GM12878 (cell line): Measurements from ENCODE around the gene CUEDC1. TPM values are rescaled to one million over a fixed set of nuclear protein-coding genes. Genes with fewer than 3 reads are reported as not detected.

Source experiments
- ATF2 ChIP-seq: IDR thresholded peaks from 2 replicates; pipeline ENCODE4 v1.6.1; 2012; ENCODE audit warnings: low read length, inconsistent platforms
- CBFB ChIP-seq: IDR thresholded peaks from 2 replicates; pipeline ENCODE4 v1.6.1; 2016; ENCODE audit warnings: antibody characterized with exemption, low read depth
- ESRRA ChIP-seq: IDR thresholded peaks from 2 replicates; pipeline ENCODE4 v1.6.1; 2012; ENCODE audit warnings: mild to moderate bottlenecking, low read length, improper control_type of control experiment
- ETV6 ChIP-seq, 2 experiments: fragments of 450-650 bp in 1 of 2; IDR thresholded peaks in 1 of 2; conservative IDR thresholded peaks in 1 of 2; 2 replicates each; pipeline ENCODE4 v1.6.1; 2014; ENCODE audit warnings: antibody characterized with exemption in 1 of 2, borderline replicate concordance in 1 of 2, low read depth in 1 of 2, mild to moderate bottlenecking in 1 of 2, moderate library complexity in 1 of 2
- IRF4 ChIP-seq: IDR thresholded peaks from 2 replicates; pipeline ENCODE4 v1.6.1; 2011; ENCODE audit warnings: low read depth, low read length
- MXI1 ChIP-seq: fragments of 150-350 bp; IDR thresholded peaks from 2 replicates; pipeline ENCODE4 v1.6.1; 2011; ENCODE audit warnings: low read depth, mild to moderate bottlenecking, inconsistent platforms, low read length, improper control_type of control experiment
- NFYB ChIP-seq: IDR thresholded peaks from 2 replicates; pipeline ENCODE4 v1.6.1; 2011; ENCODE audit warnings: low read depth, mild to moderate bottlenecking, low read length, improper control_type of control experiment, moderate library complexity; ENCODE audit not compliant: insufficient read depth
- NR2C2 ChIP-seq: IDR thresholded peaks from 2 replicates; pipeline ENCODE4 v1.6.1; 2011; ENCODE audit warnings: borderline replicate concordance, low read depth; ENCODE audit not compliant: control insufficient read depth, insufficient read length
- NRF1 ChIP-seq: conservative IDR thresholded peaks from 2 replicates; pipeline ENCODE4 v1.6.1; 2011; ENCODE audit warnings: mild to moderate bottlenecking, low read depth, low read length, improper control_type of control experiment
- PKNOX1 ChIP-seq: fragments of 450-650 bp; IDR thresholded peaks from 2 replicates; pipeline ENCODE4 v1.6.1; 2016; ENCODE audit warnings: mild to moderate bottlenecking
- POLR2AphosphoS2 ChIP-seq: IDR thresholded peaks from 2 replicates; pipeline ENCODE4 v1.6.1; 2011; ENCODE audit warnings: low read depth, mild to moderate bottlenecking, low read length, improper control_type of control experiment, moderate library complexity
- POU2F2 ChIP-seq: IDR thresholded peaks from 3 replicates; pipeline ENCODE4 v1.6.1; 2011; ENCODE audit warnings: low read depth, mild to moderate bottlenecking, low read length, borderline replicate concordance
- RAD51 ChIP-seq: fragments of 450-650 bp; IDR thresholded peaks from 2 replicates; pipeline ENCODE4 v1.6.1; 2016; ENCODE audit warnings: moderate library complexity, mild to moderate bottlenecking, inconsistent platforms
- RBBP5 ChIP-seq: fragments of 200-600 bp; sonication (generic); conservative IDR thresholded peaks from 2 replicates; pipeline ENCODE4 v1.6.1; 2016
- SIN3A ChIP-seq: IDR thresholded peaks from 2 replicates; pipeline ENCODE4 v1.6.1; 2012; ENCODE audit warnings: low read depth, low read length, improper control_type of control experiment
- SMAD5 ChIP-seq: IDR thresholded peaks from 2 replicates; pipeline ENCODE4 v1.6.1; 2016; ENCODE audit warnings: antibody characterized with exemption, low read depth
- SUZ12 ChIP-seq: fragments of 200-600 bp; sonication (generic); IDR thresholded peaks from one replicate; pipeline ENCODE4 v1.6.1; 2018; ENCODE audit warnings: antibody characterized with exemption, mild to moderate bottlenecking; ENCODE audit not compliant: unreplicated experiment
- TCF12 ChIP-seq: IDR thresholded peaks from 2 replicates; pipeline ENCODE4 v1.6.1; 2011; ENCODE audit warnings: low read depth, mild to moderate bottlenecking, low read length
- TCF7 ChIP-seq: IDR thresholded peaks from 2 replicates; pipeline ENCODE4 v1.6.1; 2014; ENCODE audit warnings: antibody characterized with exemption, borderline replicate concordance
- polyA plus RNA-seq, 11 experiments: library from polyadenylated mRNA; depleted of rRNA in 4 of 11; unstranded in 6 of 11; stranded (reverse) in 5 of 11; fragments of >200 nt; fragmentation: Nextera tagmentation in 4 of 11; fragmentation: Illumina TruSeq in 1 of 11; extraction: Ambion mirVana in 4 of 11; extraction: Trizol in 1 of 11; gene quantifications; 1 replicate in 1 of 11; 2 replicates in 10 of 11; pipeline versions ENCODE4 v1.2.1 to v1.2.3, GENCODE V29; 2011 to 2016; ENCODE audit warnings: inconsistent platforms in 2 of 11, missing spikeins in 2 of 11, low read depth in 1 of 11
- total RNA-seq, 4 experiments: library from RNA; depleted of rRNA in 3 of 4; stranded (reverse); fragments of >200 nt in 3 of 4; fragmentation: Illumina TruSeq in 1 of 4; extraction: Trizol in 1 of 4; gene quantifications; 2 replicates each; pipeline versions ENCODE4 v1.2.1 to v1.2.3, GENCODE V29; 2013 to 2021
- TF ChIP-seq, protein P1 (sequence below): fragments of 450-650 bp; formaldehyde crosslinking; IDR thresholded peaks from 2 replicates; pipeline ENCODE4 v1.4.0; 2022; ENCODE audit warnings: mild to moderate bottlenecking, moderate library complexity
- TF ChIP-seq, protein P2 (sequence below): IDR thresholded peaks from 2 replicates; pipeline ENCODE4 v1.6.1; 2011; ENCODE audit warnings: low read depth, low read length, improper control_type of control experiment, borderline replicate concordance

The CUEDC1 gene
- total and polyA plus RNA-seq, 10 of the 15 experiments (the other 5 are each of a cell fraction or from before 2014, with no cell fraction given) = 0.24 to 7.4 (median 1.8) TPM

DNA sequence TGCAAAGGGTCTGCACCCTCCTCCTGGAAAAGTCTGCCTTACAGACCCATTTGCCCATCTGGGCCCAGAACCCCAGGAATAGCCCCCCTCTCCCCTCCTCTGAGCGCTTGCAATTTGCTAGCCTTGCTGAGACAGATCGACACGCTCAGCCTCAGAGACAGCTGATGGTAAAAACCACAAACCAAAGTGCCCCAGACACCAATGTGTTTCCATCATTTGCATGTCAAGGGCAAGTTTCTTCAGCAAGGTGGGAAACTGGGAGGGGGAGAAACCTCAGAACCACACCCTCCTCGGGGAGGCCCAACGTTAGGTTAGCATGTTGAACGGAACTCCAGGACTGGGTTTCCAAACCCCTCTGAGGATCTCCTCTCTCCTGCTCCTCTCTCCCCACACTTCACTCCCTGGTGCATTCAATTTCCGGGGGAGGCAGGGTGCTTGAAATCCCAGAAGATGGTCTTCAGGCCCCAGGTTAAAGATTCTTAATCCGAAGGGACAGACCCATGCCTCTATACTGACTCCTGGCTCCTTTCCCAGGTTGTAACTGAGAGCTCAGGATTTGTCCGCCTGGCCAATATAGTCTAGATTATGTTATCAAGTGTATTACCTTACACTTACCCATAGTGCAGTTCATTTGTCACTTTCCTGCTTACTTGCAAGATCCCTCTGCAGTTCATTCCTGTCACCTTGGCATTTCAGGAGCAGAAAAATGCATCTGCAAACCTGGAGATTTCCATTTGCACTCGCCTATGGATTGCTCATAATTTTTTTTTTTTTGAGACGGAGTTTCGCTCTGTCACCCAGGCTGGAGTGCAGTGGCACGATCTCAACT lies 1.3 kb upstream of the CUEDC1 start (continued):
- TF ChIP-seq SMAD5 (no peak), ETV6 (conservative IDR thresholded peaks at IDR 0.05 in 1 of 2, IDR thresholded peaks at IDR 0.05 in 1 of 2; ENCODE audit: borderline replicate concordance in 1 of 2, low read depth in 1 of 2) (no peak), SUZ12 (no peak), SIN3A (no peak), MXI1 (no peak), TCF12 (peak; percentile 68; the same call in 1 of the 2 replicates), POU2F2 (peak; percentile 95; the same call in 2 of the 3 replicates), POLR2AphosphoS2 (no peak), NFYB (no peak), ESRRA (no peak), RBBP5 (no peak), IRF4 (0 out of 2 replicates have a peak, but pooled peaks have one; percentile 18), NR2C2 (no peak), PKNOX1 (peak; percentile 54), CBFB (peak; percentile 93), RAD51 (no peak), TCF7 (no peak), ATF2 (no peak), NRF1 (no peak)
- TF ChIP-seq, protein P1, sequence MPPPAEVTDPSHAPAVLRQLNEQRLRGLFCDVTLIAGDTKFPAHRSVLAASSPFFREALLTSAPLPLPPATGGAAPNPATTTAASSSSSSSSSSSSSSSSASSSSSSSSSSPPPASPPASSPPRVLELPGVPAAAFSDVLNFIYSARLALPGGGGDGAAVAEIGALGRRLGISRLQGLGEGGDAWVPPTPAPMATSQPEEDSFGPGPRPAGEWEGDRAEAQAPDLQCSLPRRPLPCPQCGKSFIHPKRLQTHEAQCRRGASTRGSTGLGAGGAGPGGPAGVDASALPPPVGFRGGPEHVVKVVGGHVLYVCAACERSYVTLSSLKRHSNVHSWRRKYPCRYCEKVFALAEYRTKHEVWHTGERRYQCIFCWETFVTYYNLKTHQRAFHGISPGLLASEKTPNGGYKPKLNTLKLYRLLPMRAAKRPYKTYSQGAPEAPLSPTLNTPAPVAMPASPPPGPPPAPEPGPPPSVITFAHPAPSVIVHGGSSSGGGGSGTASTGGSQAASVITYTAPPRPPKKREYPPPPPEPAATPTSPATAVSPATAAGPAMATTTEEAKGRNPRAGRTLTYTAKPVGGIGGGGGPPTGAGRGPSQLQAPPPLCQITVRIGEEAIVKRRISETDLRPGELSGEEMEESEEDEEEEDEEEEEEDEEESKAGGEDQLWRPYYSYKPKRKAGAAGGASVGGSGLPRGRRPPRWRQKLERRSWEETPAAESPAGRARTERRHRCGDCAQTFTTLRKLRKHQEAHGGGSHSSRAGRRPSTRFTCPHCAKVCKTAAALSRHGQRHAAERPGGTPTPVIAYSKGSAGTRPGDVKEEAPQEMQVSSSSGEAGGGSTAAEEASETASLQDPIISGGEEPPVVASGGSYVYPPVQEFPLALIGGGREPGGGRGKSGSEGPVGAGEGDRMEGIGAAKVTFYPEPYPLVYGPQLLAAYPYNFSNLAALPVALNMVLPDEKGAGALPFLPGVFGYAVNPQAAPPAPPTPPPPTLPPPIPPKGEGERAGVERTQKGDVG = no peak
- TF ChIP-seq, protein P2, sequence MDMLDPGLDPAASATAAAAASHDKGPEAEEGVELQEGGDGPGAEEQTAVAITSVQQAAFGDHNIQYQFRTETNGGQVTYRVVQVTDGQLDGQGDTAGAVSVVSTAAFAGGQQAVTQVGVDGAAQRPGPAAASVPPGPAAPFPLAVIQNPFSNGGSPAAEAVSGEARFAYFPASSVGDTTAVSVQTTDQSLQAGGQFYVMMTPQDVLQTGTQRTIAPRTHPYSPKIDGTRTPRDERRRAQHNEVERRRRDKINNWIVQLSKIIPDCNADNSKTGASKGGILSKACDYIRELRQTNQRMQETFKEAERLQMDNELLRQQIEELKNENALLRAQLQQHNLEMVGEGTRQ = no peak
